ENCODE results near the gene CILP2.

The CILP2 gene

DNA sequence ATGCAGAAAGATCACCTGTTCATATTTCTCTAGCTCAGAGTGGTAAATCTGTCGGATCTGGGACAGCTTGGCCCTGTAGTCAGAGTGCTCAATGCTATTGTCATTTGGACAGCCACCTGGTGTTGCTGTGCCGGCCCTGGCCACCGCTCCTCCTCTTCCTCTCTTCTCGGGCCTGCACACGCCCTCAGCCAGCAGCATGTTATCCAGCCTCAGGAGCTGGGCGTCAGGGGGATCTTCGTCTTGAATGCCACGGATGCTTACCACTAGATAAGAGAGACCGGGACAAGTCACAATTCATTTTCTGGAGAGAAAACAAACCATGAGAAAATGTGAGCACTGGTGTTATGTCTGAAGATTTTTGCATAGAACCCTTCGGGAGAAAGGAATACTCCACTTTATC, 32.5 kb downstream of the CILP2 start:
- Histone ChIP-seq H2AFZ (ENCODE audit: low read depth, low read length, severe bottlenecking) (no peak overlapping the region), H3K9me3 (ENCODE audit: insufficient read depth, low read length) (no peaks in the 10 kb centered on the region), H3K4me2 (ENCODE audit: low read depth, low read length, poor library complexity, severe bottlenecking) (no peak overlapping the region), H3K9me2 (replicated peaks; ENCODE audit: insufficient read depth, low read length) (no peaks in the 10 kb centered on the region), H3K27me3 (ENCODE audit: low read length) (no peaks in the 10 kb centered on the region), H3K4me3 (ENCODE audit: insufficient read depth, low read length, poor library complexity, severe bottlenecking) (no peak overlapping the region), H3K9ac (ENCODE audit: low read length) (no peak overlapping the region), H3F3A (ENCODE audit: insufficient read depth) (no peaks in the 10 kb centered on the region), H4K20me1 (ENCODE audit: low read depth, low read length) (no peaks in the 10 kb centered on the region), H3K36me3 (ENCODE audit: low read length) (no peaks in the 10 kb centered on the region), H3K27ac (ENCODE audit: low read depth, low read length) (no peak overlapping the region), H3K79me2 (ENCODE audit: insufficient read depth, low read length) (no peaks in the 10 kb centered on the region)
- TF ChIP-seq, protein P1, sequence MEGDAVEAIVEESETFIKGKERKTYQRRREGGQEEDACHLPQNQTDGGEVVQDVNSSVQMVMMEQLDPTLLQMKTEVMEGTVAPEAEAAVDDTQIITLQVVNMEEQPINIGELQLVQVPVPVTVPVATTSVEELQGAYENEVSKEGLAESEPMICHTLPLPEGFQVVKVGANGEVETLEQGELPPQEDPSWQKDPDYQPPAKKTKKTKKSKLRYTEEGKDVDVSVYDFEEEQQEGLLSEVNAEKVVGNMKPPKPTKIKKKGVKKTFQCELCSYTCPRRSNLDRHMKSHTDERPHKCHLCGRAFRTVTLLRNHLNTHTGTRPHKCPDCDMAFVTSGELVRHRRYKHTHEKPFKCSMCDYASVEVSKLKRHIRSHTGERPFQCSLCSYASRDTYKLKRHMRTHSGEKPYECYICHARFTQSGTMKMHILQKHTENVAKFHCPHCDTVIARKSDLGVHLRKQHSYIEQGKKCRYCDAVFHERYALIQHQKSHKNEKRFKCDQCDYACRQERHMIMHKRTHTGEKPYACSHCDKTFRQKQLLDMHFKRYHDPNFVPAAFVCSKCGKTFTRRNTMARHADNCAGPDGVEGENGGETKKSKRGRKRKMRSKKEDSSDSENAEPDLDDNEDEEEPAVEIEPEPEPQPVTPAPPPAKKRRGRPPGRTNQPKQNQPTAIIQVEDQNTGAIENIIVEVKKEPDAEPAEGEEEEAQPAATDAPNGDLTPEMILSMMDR (IDR thresholded peaks at IDR 0.05; ENCODE audit: insufficient read depth, low read length, poor library complexity, severe bottlenecking) = no peak
- no peak for TF ChIP-seq EZH2phosphoT487 (conservative IDR thresholded peaks at IDR 0.05; ENCODE audit: low read length)

DNA sequence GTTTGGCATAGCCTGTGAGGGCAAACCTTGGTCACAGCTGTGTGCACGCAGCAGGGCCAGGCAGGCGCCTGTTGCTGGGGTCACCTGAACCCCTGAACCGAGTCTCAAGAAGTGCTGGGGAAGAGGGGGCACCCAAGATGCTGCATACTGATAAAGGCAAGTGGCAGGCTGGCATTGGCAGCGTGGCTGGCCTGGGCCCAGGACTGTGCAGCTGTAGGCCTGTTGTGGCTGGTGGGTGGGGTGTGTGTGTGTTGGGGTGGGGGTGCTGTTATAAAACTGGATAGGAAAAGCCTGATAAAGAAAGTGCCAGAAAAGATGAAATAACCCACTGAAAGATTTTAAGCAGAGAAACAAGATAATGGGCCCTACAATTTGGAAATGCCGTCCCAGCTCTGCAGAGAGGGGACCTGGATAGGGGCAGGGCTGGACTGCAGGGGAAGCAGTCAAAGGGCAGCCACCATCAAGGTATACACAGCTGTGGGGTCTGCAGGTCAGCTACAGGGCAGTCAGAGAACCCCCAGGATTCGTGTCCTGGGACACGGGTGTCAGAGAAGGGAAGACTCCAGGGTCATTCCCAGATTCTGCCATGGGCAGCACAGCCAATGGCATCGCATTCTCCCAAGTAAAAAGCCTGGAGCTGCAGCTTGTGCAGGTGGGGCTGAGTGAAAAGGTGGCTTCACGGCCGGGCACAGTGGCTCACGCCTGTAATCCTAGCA, 33.2 kb downstream of the CILP2 start:
- H3K9me3 ChIP-seq (ENCODE audit: insufficient read depth, low read length) = no peaks in the 10 kb centered on the region
- no peak overlapping the region for H2AFZ ChIP-seq (ENCODE audit: low read depth, low read length, severe bottlenecking)
- no peaks in the 10 kb centered on the region for H4K20me1 ChIP-seq (ENCODE audit: low read depth, low read length)
- H3K79me2 ChIP-seq (ENCODE audit: insufficient read depth, low read length) = no peaks in the 10 kb centered on the region
- H3K27ac ChIP-seq (ENCODE audit: low read depth, low read length) = no peak overlapping the region
- no peaks in the 10 kb centered on the region for H3K36me3 ChIP-seq (ENCODE audit: low read length)
- no peak for TF ChIP-seq EZH2phosphoT487 (conservative IDR thresholded peaks at IDR 0.05; ENCODE audit: low read length)
- TF ChIP-seq, protein P1 (IDR thresholded peaks at IDR 0.05; ENCODE audit: insufficient read depth, low read length, poor library complexity, severe bottlenecking) = no peak
- H3F3A ChIP-seq (ENCODE audit: insufficient read depth) = no peaks in the 10 kb centered on the region
- no peaks in the 10 kb centered on the region for H3K27me3 ChIP-seq (ENCODE audit: low read length)
- no peak overlapping the region for H3K4me3 ChIP-seq (ENCODE audit: insufficient read depth, low read length, poor library complexity, severe bottlenecking)
- no peak overlapping the region for H3K4me2 ChIP-seq (ENCODE audit: low read depth, low read length, poor library complexity, severe bottlenecking)
- H3K9me2 ChIP-seq (replicated peaks; ENCODE audit: insufficient read depth, low read length) = no peaks in the 10 kb centered on the region
- H3K9ac ChIP-seq (ENCODE audit: low read length) = no peak overlapping the region

DNA sequence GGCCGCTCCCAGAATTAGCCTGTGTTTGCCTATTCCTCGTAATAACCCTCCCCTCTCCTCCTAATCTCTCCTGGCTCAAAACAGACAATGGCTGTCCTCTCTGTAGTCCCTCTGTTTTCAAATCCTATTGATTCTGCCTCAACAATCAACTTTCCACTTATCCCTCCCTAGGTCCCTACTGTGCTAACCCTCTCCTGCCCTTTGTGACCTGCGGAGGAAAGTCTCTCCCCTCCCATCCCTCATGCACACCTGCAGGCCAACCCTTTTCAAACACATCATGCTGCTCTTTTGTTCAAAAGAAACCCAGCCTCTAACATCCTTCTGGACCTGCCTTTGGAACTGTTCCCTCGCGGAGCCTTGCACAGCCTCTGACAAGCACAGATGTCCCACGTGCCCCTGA, 37.3 kb downstream of the CILP2 start:
- H3K9me3 ChIP-seq (ENCODE audit: insufficient read depth, low read length) = no peaks in the 10 kb centered on the region
- H3K27ac ChIP-seq (ENCODE audit: low read depth, low read length) = no peak overlapping the region
- no peak overlapping the region for H3K9ac ChIP-seq (ENCODE audit: low read length)
- H3K79me2 ChIP-seq (ENCODE audit: insufficient read depth, low read length) = no peaks in the 10 kb centered on the region
- H3F3A ChIP-seq (ENCODE audit: insufficient read depth) = no peaks in the 10 kb centered on the region
- no peaks in the 10 kb centered on the region for H3K36me3 ChIP-seq (ENCODE audit: low read length)
- no peak for TF ChIP-seq EZH2phosphoT487 (conservative IDR thresholded peaks at IDR 0.05; ENCODE audit: low read length)
- TF ChIP-seq, protein P1 (IDR thresholded peaks at IDR 0.05; ENCODE audit: insufficient read depth, low read length, poor library complexity, severe bottlenecking) = no peak
- H4K20me1 ChIP-seq (ENCODE audit: low read depth, low read length) = no peaks in the 10 kb centered on the region
- no peaks in the 10 kb centered on the region for H3K27me3 ChIP-seq (ENCODE audit: low read length)
- H3K4me2 ChIP-seq (ENCODE audit: low read depth, low read length, poor library complexity, severe bottlenecking) = no peak overlapping the region
- H2AFZ ChIP-seq (ENCODE audit: low read depth, low read length, severe bottlenecking) = no peak overlapping the region
- H3K9me2 ChIP-seq (replicated peaks; ENCODE audit: insufficient read depth, low read length) = no peaks in the 10 kb centered on the region
- H3K4me3 ChIP-seq (ENCODE audit: insufficient read depth, low read length, poor library complexity, severe bottlenecking) = no peak overlapping the region
